HCT116 (cell line): ENCODE results near the gene RPL7L1. TPM values are rescaled to one million over a fixed set of nuclear protein-coding genes. Genes with fewer than 3 reads are reported as not detected.

Experiments used
- ATAC-seq: fragments of 200-7000 bp; cut with Tn5 transposase; 2 replicates; pipeline ENCODE4 v1.9.1; 2020; ENCODE audit warnings: mild to moderate bottlenecking, moderate library complexity
- BruUV-seq: library from RNA; stranded (reverse); fragments of 400-500 nt; replicated peaks from 2 replicates; lab custom pipeline; 2021; lab: Mats Ljungman, UMichigan
- CTCF ChIA-PET: fragments of 300-600 bp; sonication (Branson Sonifier 250); formaldehyde crosslinking; loops from one replicate; lab custom pipeline; 2021; ENCODE audit warnings: antibody characterized with exemption; lab: Charles Lee
- POLR2A ChIA-PET: fragments of 300-600, 350-600 bp; sonication (Branson Sonifier 250); formaldehyde crosslinking; loops from one replicate; lab custom pipeline; 2021; ENCODE audit warnings: antibody characterized with exemption; lab: Charles Lee
- RAD21 ChIA-PET, 2 experiments: fragments of 300-600 bp; sonication (Branson Sonifier 250); formaldehyde crosslinking; loops; one replicate each; lab custom pipeline; 2023; ENCODE audit warnings: low total read pairs in 2 of 2; ENCODE audit not compliant: uncharacterized antibody in 2 of 2, unreplicated experiment in 2 of 2, low non-redundant PET in 1 of 2; lab: Charles Lee
- DNase-seq: peaks from one replicate; pipeline ENCODE4 v3.0.0-alpha.2; 2010; ENCODE audit warnings: low read depth, low spot score
- H2AFZ ChIP-seq: fragments of 200-600 bp; shearing (Covaris generic), sonication (generic); 2 replicates; pipeline ENCODE4 v1.6.1; 2017; ENCODE audit warnings: low read depth, mixed run types, mixed read lengths, antibody characterized with exemption, low read length; ENCODE audit not compliant: poor library complexity, severe bottlenecking
- H3K27ac ChIP-seq: 2 replicates; pipeline ENCODE4 v1.5.1; 2012; ENCODE audit warnings: low read depth, low read length
- H3K27me3 ChIP-seq: fragments of 200-600 bp; sonication (generic); 2 replicates; pipeline ENCODE4 v1.6.1; 2016; ENCODE audit warnings: mixed run types, low read length, mixed read lengths; ENCODE audit not compliant: insufficient read depth
- H3K36me3 ChIP-seq, 2 experiments: fragments of 200-500 bp in 1 of 2; fragments of 200-600 bp in 1 of 2; sonication (Bioruptor generic) in 1 of 2; sonication (generic) in 1 of 2; 2 replicates each; pipeline versions ENCODE4 v1.5.1 to v1.6.1; 2014 to 2016; ENCODE audit warnings: low read length in 2 of 2, inconsistent platforms in 1 of 2, mixed read lengths in 1 of 2, mixed run types in 1 of 2; ENCODE audit not compliant: insufficient read depth in 2 of 2, control insufficient read depth in 1 of 2
- H3K4me1 ChIP-seq, 2 experiments: fragments of 200-600 bp in 1 of 2; sonication (generic) in 1 of 2; 2 replicates each; pipeline versions ENCODE4 v1.5.1 to v1.6.1; 2012 to 2017; ENCODE audit warnings: low read length in 2 of 2, inconsistent platforms in 1 of 2, mild to moderate bottlenecking in 1 of 2, mixed read lengths in 1 of 2, mixed run types in 1 of 2, moderate library complexity in 1 of 2; ENCODE audit not compliant: insufficient read depth in 2 of 2, control insufficient read depth in 1 of 2
- H3K4me2 ChIP-seq: fragments of 200-600 bp; sonication (generic); 2 replicates; pipeline ENCODE4 v1.6.1; 2017; ENCODE audit warnings: mixed run types, low read length, mixed read lengths
- H3K4me3 ChIP-seq, 2 experiments: fragments of 200-600 bp in 1 of 2; sonication (generic) in 1 of 2; replicated peaks in 1 of 2; 2 replicates each; pipeline ENCODE4 v1.5.1; 2011 to 2016; ENCODE audit warnings: low read length in 2 of 2, control low read depth in 1 of 2, low read depth in 1 of 2, mild to moderate bottlenecking in 1 of 2, mixed read lengths in 1 of 2, mixed run types in 1 of 2
- H3K79me2 ChIP-seq: fragments of 200-600 bp; sonication (generic); 2 replicates; pipeline ENCODE4 v1.6.1; 2017; ENCODE audit warnings: mild to moderate bottlenecking, mixed run types, low read length, moderate library complexity, mixed read lengths; ENCODE audit not compliant: insufficient read depth
- H3K9ac ChIP-seq: fragments of 200-600 bp; sonication (generic); 2 replicates; pipeline ENCODE4 v1.6.1; 2016; ENCODE audit warnings: low read length, mixed read lengths
- H3K9me2 ChIP-seq: fragments of 200-600 bp; sonication (generic), shearing (Covaris generic); 2 replicates; pipeline ENCODE4 v1.6.1; 2017; ENCODE audit warnings: mixed run types, mild to moderate bottlenecking, moderate library complexity; ENCODE audit not compliant: insufficient read depth
- H3K9me3 ChIP-seq, 2 experiments: fragments of 200-500 bp in 1 of 2; fragments of 200-600 bp in 1 of 2; sonication (Bioruptor generic) in 1 of 2; sonication (generic) in 1 of 2; 2 replicates each; pipeline ENCODE4 v1.6.1; 2014 to 2017; ENCODE audit warnings: low read length in 2 of 2, mixed read lengths in 2 of 2, inconsistent platforms in 1 of 2, low read depth in 1 of 2, mild to moderate bottlenecking in 1 of 2, mixed run types in 1 of 2, moderate library complexity in 1 of 2; ENCODE audit not compliant: control insufficient read depth in 1 of 2, insufficient read depth in 1 of 2
- H4K20me1 ChIP-seq: fragments of 200-600 bp; sonication (generic), shearing (Covaris generic); 2 replicates; pipeline ENCODE4 v1.6.1; 2017; ENCODE audit warnings: mixed run types, mild to moderate bottlenecking, moderate library complexity; ENCODE audit not compliant: insufficient read depth
- ATF3 ChIP-seq: IDR thresholded peaks from 2 replicates; pipeline ENCODE4 v1.6.1; 2012
- CBX3 ChIP-seq: IDR thresholded peaks from 2 replicates; pipeline ENCODE4 v1.6.1; 2012; ENCODE audit warnings: low read depth
- CEBPB ChIP-seq: IDR thresholded peaks from 2 replicates; pipeline ENCODE4 v1.6.1; 2012; ENCODE audit warnings: low read depth
- EGR1 ChIP-seq: IDR thresholded peaks from 2 replicates; pipeline ENCODE4 v1.6.1; 2012; ENCODE audit warnings: low read depth
- ELF1 ChIP-seq: IDR thresholded peaks from 2 replicates; pipeline ENCODE4 v1.6.1; 2012; ENCODE audit warnings: low read depth, borderline replicate concordance
- EZH2 ChIP-seq: fragments of 200-600 bp; sonication (generic); IDR thresholded peaks from 2 replicates; pipeline ENCODE4 v1.6.1; 2017; ENCODE audit warnings: antibody characterized with exemption, mixed run types
- EZH2phosphoT487 ChIP-seq: fragments of 200-600 bp; IDR thresholded peaks from 2 replicates; pipeline ENCODE4 v1.6.1; 2018; ENCODE audit warnings: antibody characterized with exemption, borderline replicate concordance
- MAX ChIP-seq: IDR thresholded peaks from 2 replicates; pipeline ENCODE4 v1.6.1; 2012
- POLR2A ChIP-seq: IDR thresholded peaks from 2 replicates; pipeline ENCODE4 v1.7.0; 2011; ENCODE audit warnings: borderline replicate concordance; ENCODE audit not compliant: insufficient read depth, insufficient read length; ENCODE audit errors: extremely low read depth
- POLR2AphosphoS5 ChIP-seq: IDR thresholded peaks from 2 replicates; pipeline ENCODE4 v1.6.1; 2011; ENCODE audit warnings: mild to moderate bottlenecking, low read depth, low read length, moderate library complexity
- RAD21 ChIP-seq: IDR thresholded peaks from 2 replicates; pipeline ENCODE4 v1.6.1; 2012; ENCODE audit warnings: low read depth, mild to moderate bottlenecking
- SIN3A ChIP-seq: IDR thresholded peaks from 2 replicates; pipeline ENCODE4 v1.6.1; 2012; ENCODE audit warnings: low read depth
- SP1 ChIP-seq: IDR thresholded peaks from 2 replicates; pipeline ENCODE4 v1.6.1; 2012; ENCODE audit warnings: low read depth
- SRF ChIP-seq: IDR thresholded peaks from 2 replicates; pipeline ENCODE4 v1.6.1; 2012; ENCODE audit warnings: low read depth
- TCF7L2 ChIP-seq: IDR thresholded peaks from 2 replicates; pipeline ENCODE4 v1.7.0; 2011; ENCODE audit warnings: borderline replicate concordance, inconsistent platforms; ENCODE audit not compliant: insufficient read depth, insufficient read length; ENCODE audit errors: extremely low read depth
- YY1 ChIP-seq: IDR thresholded peaks from 2 replicates; pipeline ENCODE4 v1.6.1; 2011; ENCODE audit warnings: low read length, low read depth, moderate library complexity, mild to moderate bottlenecking; ENCODE audit not compliant: insufficient replicate concordance; ENCODE audit errors: extremely low read depth
- ZFX ChIP-seq: fragments of 450-650 bp; IDR thresholded peaks from 2 replicates; pipeline ENCODE4 v1.6.1; 2017
- ZNF274 ChIP-seq: fragments of 200-500 bp; sonication (Bioruptor generic); IDR thresholded peaks from 2 replicates; pipeline ENCODE4 v1.6.1; 2014; ENCODE audit warnings: mild to moderate bottlenecking, low read depth, low read length, inconsistent platforms
- intact Hi-C: fragments of 100-400 bp; cut with micrococcal nuclease; formaldehyde crosslinking; loops from 2 replicates; pipeline ENCODE4 v1.10.0; 2022
- total RNA-seq: library from RNA; stranded (reverse); gene quantifications from one replicate; pipeline ENCODE4 v1.2.1, GENCODE V29; 2021; ENCODE audit not compliant: unreplicated experiment

The RPL7L1 gene
- total RNA-seq, 1 experiment from 2014 or later = 125 TPM

- Histone ChIP-seq H3K9me2 (no peaks in the 10 kb centered on the region), H3K27me3 (no peaks in the 10 kb centered on the region), H3K27ac (no peak overlapping the region), H3K4me2 (no peak overlapping the region), H3K9ac (no peak overlapping the region), H3K4me3 (no peak overlapping the region), H3K79me2 (no peaks in the 10 kb centered on the region), H2AFZ (no peak overlapping the region), H4K20me1 (no peaks in the 10 kb centered on the region), H3K9me3 (no peaks in the 10 kb centered on the region), H3K36me3 (no peaks in the 10 kb centered on the region; a peak in 1 of 4 replicates), H3K4me1 (no peaks in the 10 kb centered on the region)
- DNase-seq (no peak), ATAC-seq (no peak)
- intact Hi-C loops = loop anchor here (10.0 kb wide), 1 partner anchor 646 kb away; no protein-coding TSS in a partner anchor
- ChIA-PET RAD21 (no interaction called here), CTCF (no interaction called here), POLR2A (no interaction called here)
- TF ChIP-seq EZH2phosphoT487 (no peak), EGR1 (no peak), RAD21 (no peak), MAX (no peak), TCF7L2 (no peak), CBX3 (no peak), ATF3 (no peak), POLR2A (no peak), EZH2 (no peak), SRF (no peak)
- no TSS peak for BruUV-seq
Measured at GRCh38 chr6:42870145-42870936, 9.1 kb upstream of the RPL7L1 start.

- ChIA-PET POLR2A (no interaction called here), RAD21 (no interaction called here), CTCF (no interaction called here)
- BruUV-seq = no TSS peak
- Histone ChIP-seq H3K9ac (no peak overlapping the region), H3K9me2 (no peaks in the 10 kb centered on the region), H4K20me1 (no peaks in the 10 kb centered on the region), H3K27me3 (no peaks in the 10 kb centered on the region), H3K79me2 (no peaks in the 10 kb centered on the region), H3K36me3 (no peaks in the 10 kb centered on the region), H3K9me3 (no peaks in the 10 kb centered on the region), H3K4me3 (no peak overlapping the region), H2AFZ (no peak overlapping the region), H3K27ac (no peak overlapping the region), H3K4me1 (no peaks in the 10 kb centered on the region), H3K4me2 (no peak overlapping the region)
- intact Hi-C loops = loop anchor here (10.0 kb wide), 1 partner anchor 647 kb away; no protein-coding TSS in a partner anchor
- DNase-seq (no peak), ATAC-seq (no peak)
- no peak for TF ChIP-seq SRF
- no peak for TF ChIP-seq EZH2phosphoT487
- no peak for TF ChIP-seq POLR2A
- TF ChIP-seq SP1 = no peak
- no peak for TF ChIP-seq CEBPB
- TF ChIP-seq ZFX = no peak
- TF ChIP-seq SIN3A = no peak
- no peak for TF ChIP-seq EGR1
- TF ChIP-seq POLR2AphosphoS5 = no peak
- no peak for TF ChIP-seq ZNF274
- no peak for TF ChIP-seq YY1
- TF ChIP-seq ATF3 = no peak
- TF ChIP-seq MAX = no peak
- no peak for TF ChIP-seq ELF1
Measured at GRCh38 chr6:42871711-42872110, 7.7 kb upstream of the RPL7L1 start.
